Thyroid gland (tissue), 4 donors: ENCODE measurements around the gene ARNT2. TPM values are rescaled to one million over a fixed set of nuclear protein-coding genes. Genes with fewer than 3 reads are reported as not detected.

Source experiments
- DNase-seq, 2 donors: peaks; one replicate each; pipeline ENCODE4 v3.0.0-alpha.2; 2019
- H3K27ac ChIP-seq, 3 donors: fragments of 200-600 bp; sonication (generic); 1 replicate in 2 of 3; 2 replicates in 1 of 3; pipeline ENCODE4 v1.5.1; 2016 to 2019; ENCODE audit warnings: mild to moderate bottlenecking in 1 of 3, moderate library complexity in 1 of 3
- H3K27me3 ChIP-seq: fragments of 200-600 bp; sonication (generic); one replicate; pipeline ENCODE4 v1.5.1; 2019
- H3K36me3 ChIP-seq, 2 donors: fragments of 200-600 bp; sonication (generic); one replicate each; pipeline ENCODE4 v1.5.1; 2016 to 2019
- H3K4me1 ChIP-seq, 2 donors: fragments of 200-600 bp; sonication (generic); one replicate each; pipeline ENCODE4 v1.5.1; 2017 to 2019
- H3K4me3 ChIP-seq, 3 donors: fragments of 200-600 bp; sonication (generic); replicated peaks in 1 of 3; 1 replicate in 2 of 3; 2 replicates in 1 of 3; pipeline ENCODE4 v1.5.1; 2016; ENCODE audit warnings: mild to moderate bottlenecking in 1 of 3
- H3K9me3 ChIP-seq: fragments of 200-600 bp; sonication (generic); one replicate; pipeline ENCODE4 v1.5.1; 2017
- POLR2A ChIP-seq, 2 donors: fragments of 450-650 bp; IDR thresholded peaks; one replicate each; pipeline ENCODE4 v1.6.1; 2017; ENCODE audit warnings: antibody characterized with exemption in 2 of 2, mild to moderate bottlenecking in 2 of 2, moderate library complexity in 1 of 2
- WGBS, 2 donors: methylation state at CpG; one replicate each; pipeline ENCODE4 v1.1.5; 2017; 5-methylcytosine and 5-hydroxymethylcytosine counted together
- intact Hi-C: fragments of 100-400 bp; cut with DNase I; formaldehyde crosslinking; loops from one replicate; pipeline ENCODE4 v1.15.1; 2023
- total RNA-seq, 4 donors: library from RNA; depleted of rRNA; stranded (reverse); fragments of >200 nt; gene quantifications; one replicate each; pipeline ENCODE4 v1.2.3, GENCODE V29; 2016
- TF ChIP-seq, protein P1 (sequence below), 6 experiments: fragments of 200-600 bp in 3 of 6; fragments of 450-650 bp in 3 of 6; sonication (generic) in 3 of 6; IDR thresholded peaks; one replicate each; pipeline ENCODE4 v1.5.1; 2016 to 2019; ENCODE audit warnings: antibody characterized with exemption in 6 of 6, mild to moderate bottlenecking in 2 of 6, inconsistent platforms in 1 of 6, moderate library complexity in 1 of 6

Gene ARNT2
- total RNA-seq, 4 donors from 2014 or later: 9.4 to 19.1 (median 13.8) TPM

DNA sequence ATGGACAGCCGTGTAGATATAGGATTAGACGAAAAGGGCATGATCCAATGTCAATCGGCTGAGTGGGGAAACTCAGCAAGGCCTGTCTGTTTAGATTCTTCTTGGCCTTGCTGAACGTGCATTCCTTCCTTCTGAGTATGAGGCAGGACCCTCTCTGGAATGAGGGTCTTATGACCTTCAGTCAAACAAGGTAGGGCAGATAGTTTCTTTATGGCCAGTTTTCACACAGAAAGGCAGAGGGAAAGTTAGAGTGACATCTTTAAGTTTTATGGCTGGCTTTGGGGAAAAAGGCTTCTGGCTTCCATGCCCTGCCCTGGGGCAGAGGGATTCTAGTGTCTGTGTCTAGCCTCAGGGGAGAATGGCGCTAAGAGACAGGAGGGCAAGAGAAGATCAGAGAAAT, 29.7 kb downstream of the ARNT2 start:
- no peaks in the 10 kb centered on the region for H3K9me3 ChIP-seq
- intact Hi-C loops: no loop called here
- WGBS, 2 donors: 93 to 94% methylated on average over 5 of the region's 5 CpGs
- H3K4me3 ChIP-seq: no peak overlapping the region
- DNase-seq: no peak
- no peaks in the 10 kb centered on the region for H3K27me3 ChIP-seq
- no peaks in the 10 kb centered on the region for H3K4me1 ChIP-seq
- no peaks in the 10 kb centered on the region for H3K36me3 ChIP-seq
- TF ChIP-seq POLR2A (IDR thresholded peaks at IDR 0.05): no peak
- TF ChIP-seq, protein P1, sequence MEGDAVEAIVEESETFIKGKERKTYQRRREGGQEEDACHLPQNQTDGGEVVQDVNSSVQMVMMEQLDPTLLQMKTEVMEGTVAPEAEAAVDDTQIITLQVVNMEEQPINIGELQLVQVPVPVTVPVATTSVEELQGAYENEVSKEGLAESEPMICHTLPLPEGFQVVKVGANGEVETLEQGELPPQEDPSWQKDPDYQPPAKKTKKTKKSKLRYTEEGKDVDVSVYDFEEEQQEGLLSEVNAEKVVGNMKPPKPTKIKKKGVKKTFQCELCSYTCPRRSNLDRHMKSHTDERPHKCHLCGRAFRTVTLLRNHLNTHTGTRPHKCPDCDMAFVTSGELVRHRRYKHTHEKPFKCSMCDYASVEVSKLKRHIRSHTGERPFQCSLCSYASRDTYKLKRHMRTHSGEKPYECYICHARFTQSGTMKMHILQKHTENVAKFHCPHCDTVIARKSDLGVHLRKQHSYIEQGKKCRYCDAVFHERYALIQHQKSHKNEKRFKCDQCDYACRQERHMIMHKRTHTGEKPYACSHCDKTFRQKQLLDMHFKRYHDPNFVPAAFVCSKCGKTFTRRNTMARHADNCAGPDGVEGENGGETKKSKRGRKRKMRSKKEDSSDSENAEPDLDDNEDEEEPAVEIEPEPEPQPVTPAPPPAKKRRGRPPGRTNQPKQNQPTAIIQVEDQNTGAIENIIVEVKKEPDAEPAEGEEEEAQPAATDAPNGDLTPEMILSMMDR (IDR thresholded peaks at IDR 0.05): no peak
- H3K27ac ChIP-seq: no peak overlapping the region

DNA sequence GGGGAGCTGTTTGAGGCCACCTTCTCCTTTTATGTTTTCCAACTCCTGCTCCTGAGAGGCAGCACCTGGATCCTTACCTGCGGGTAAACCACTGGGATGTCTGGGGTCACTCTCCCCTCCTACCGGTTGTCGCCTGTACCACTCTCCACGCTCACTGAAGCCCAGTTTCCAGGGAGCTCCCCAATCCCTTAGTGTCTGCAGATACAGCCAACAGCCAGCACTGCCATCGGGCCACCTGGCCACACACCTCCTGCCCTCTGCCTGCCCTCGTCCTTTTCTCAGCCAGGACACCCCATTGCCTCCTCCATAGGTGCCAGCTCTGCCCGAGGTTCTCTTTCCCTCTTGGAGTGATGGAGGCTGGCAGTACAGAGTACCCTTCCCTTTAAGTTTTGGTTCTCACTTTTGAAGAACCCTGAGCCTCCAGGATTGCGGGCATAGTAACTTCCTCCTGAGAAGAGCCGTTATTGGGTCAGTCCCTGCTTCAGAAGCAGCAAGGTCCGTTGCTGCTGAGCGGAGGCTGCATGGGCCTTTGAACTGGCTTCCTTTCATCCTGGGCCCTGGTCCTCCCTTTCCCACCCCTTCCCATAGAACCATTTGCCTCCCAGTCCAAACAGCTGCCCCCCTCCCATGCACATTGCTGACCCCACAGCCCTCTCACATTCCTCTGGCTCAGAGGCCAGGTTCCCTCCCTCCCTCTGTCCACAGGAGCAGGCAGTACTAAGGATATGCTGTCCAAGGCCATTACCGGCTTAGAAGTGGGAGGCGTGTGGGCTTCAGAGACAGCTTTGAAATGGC, 30.9 kb downstream of the ARNT2 start:
- no peaks in the 10 kb centered on the region for H3K9me3 ChIP-seq
- DNase-seq: no peak
- intact Hi-C loops: no loop called here
- no peaks in the 10 kb centered on the region for H3K4me1 ChIP-seq
- WGBS, 2 donors: 83 to 91% methylated on average over 13 of the region's 13 CpGs
- H3K4me3 ChIP-seq: no peak overlapping the region
- H3K36me3 ChIP-seq: no peaks in the 10 kb centered on the region
- no peaks in the 10 kb centered on the region for H3K27me3 ChIP-seq
- TF ChIP-seq, protein P1 (IDR thresholded peaks at IDR 0.05): no peak
- TF ChIP-seq POLR2A (IDR thresholded peaks at IDR 0.05): no peak
- H3K27ac ChIP-seq: no peak overlapping the region

DNA sequence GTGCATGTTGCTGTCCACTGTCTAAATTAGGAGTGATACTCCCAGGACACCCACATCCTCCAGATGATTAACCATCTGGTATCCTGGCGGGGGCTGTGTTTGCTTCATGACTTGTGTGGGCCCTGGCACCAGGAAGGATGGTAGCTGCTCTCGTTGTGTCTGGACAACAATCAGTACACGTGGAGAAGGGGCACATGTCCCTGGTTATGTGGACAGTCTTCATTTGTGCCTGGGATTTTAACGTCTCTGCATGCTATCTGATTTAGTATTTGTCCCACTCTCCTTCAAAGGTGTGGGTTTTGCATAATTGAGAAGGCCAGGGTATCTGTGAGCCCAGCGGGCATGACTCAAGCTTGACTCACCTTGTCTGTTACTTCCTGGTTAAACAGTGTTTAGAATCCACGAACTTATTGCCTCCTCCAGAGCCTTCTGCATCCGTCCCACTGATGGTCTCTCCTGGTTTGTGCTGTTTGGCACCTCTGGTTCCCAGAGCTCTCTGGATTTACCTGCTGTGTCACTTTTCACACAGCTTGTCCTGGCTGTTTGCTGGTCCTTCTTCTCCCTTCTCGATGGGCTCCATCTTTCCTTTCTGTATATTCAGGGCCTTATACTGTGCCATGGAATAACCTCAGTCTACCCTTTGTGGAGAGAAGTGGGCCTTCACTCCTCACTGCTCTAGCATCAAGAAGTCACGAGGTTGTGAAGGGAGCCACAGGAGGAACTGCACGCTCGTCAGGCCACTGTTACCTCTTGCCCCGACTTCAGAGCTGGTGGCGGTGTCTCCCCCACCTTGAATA, 32.5 kb downstream of the ARNT2 start:
- H3K27ac ChIP-seq: no peak overlapping the region
- intact Hi-C loops: no loop called here
- 87 to 88% methylated on average over 13 of the region's 13 CpGs for WGBS, 2 donors
- DNase-seq: no peak
- no peaks in the 10 kb centered on the region for H3K27me3 ChIP-seq
- H3K4me3 ChIP-seq: no peak overlapping the region
- no peaks in the 10 kb centered on the region for H3K9me3 ChIP-seq
- no peaks in the 10 kb centered on the region for H3K36me3 ChIP-seq
- no peak for TF ChIP-seq POLR2A (IDR thresholded peaks at IDR 0.05)
- TF ChIP-seq, protein P1 (IDR thresholded peaks at IDR 0.05): no peak
- H3K4me1 ChIP-seq: no peaks in the 10 kb centered on the region

DNA sequence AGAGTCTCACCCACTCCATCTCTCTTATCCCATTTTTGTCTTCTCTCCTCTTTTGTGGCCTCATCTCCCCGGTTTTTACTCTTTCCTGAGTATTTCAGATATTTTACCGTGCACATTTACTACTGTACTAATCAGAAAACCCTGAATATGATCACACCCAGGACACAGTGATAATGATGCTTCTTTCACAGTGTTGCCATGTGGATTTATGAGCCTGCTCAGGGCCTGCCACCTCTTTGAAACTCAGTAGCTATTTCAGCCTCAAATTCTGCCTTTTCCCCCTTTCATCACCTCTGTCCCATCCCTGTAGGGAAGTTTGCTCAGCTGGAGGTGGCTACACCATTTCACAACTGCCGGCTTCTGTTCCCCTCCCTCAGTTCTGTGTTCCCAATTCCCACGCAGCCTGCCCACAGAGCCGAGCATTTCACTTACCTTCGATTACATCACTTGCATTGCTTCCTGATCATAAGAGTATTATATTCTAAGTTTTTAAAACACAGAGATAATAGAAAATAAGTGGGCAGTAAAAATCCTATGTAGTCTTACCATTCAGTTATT, 33.2 kb downstream of the ARNT2 start:
- TF ChIP-seq POLR2A (IDR thresholded peaks at IDR 0.05): no peak
- TF ChIP-seq, protein P1 (IDR thresholded peaks at IDR 0.05): no peak
- WGBS, 2 donors: 74 to 84% methylated on average over 6 of the region's 6 CpGs
- intact Hi-C loops: no loop called here

More for the DNA sequence above, 33.2 kb downstream of the ARNT2 start:
- Histone ChIP-seq H3K27me3 (no peaks in the 10 kb centered on the region), H3K4me3 (no peak overlapping the region), H3K27ac (no peak overlapping the region), H3K36me3 (no peaks in the 10 kb centered on the region), H3K4me1 (no peaks in the 10 kb centered on the region), H3K9me3 (no peaks in the 10 kb centered on the region)
- no peak for DNase-seq
